HG02759 (cell line): ENCODE measurements around the gene RNF26.
A peak's percentile ranks its signal among the peaks of the same experiment; 100 is the strongest.

Experiments used
- ATAC-seq: cut with Tn5 transposase; IDR thresholded peaks from one replicate; pipeline ENCODE4 v1.9.1; 2021; ENCODE audit warnings: mild to moderate bottlenecking, moderate library complexity; ENCODE audit not compliant: unreplicated experiment

RNF26 gene

GRCh38 chr11:119315131-119316015 is 19.0 kb upstream of the RNF26 start:
- peak; percentile 48 for ATAC-seq

GRCh38 chr11:119316016-119316728 is 18.2 kb upstream of the RNF26 start:
- ATAC-seq, result no peak

GRCh38 chr11:119316729-119317591 is 17.4 kb upstream of the RNF26 start, which contains the start of gene MCAM:
Gene MCAM (minus strand): TSS chr11:119317130. CDS start chr11:119317101, 29 bp downstream.
- ATAC-seq, result no peak

- ATAC-seq, result no peak
These were observed 16.6 kb upstream of the RNF26 start for GRCh38 chr11:119317592-119318239.

DNA sequence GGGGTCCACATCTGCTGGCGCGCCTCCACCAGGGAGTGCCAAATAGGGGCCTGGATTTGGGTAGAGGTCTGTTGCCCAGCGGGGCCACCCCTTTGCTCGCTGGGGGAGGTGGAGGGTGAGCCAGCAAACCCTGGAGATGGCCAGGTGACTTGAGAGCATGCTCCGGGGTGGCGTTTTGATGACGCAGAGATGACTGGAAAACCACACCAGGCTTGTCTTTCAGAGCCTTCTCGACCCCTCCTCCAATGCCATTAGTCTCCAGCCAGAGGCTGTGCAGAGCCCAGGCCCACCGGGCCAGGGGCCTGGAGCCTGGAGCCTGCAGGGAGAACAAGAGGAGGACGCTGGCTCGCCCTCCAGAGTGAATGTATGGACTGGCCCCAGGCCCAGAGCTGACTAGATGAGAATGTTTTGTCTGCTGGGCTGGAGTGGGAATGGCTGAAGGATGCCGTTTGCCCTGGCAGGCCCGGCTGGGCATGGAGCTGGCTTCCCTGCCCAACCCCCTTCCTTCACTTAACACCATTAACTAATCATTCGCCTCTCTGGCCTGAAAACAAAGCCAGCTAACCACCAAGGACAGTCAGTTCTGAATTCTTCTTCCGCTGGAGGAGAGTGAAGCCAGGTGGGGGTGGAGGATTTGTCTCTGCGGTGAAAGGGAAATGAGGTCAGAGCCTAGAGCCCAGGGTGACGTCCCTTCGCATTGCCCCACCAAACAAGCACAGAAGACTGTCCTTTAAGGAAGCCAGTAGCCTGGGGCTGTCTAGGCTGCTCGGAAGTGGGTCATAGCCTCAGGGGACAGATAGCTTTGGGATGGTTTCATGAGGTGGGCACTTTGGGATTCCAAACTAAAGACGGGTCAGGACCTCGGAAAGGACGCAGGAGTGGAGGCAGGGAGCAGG is 15.8 kb upstream of the RNF26 start:
- ATAC-seq, result no peak

DNA sequence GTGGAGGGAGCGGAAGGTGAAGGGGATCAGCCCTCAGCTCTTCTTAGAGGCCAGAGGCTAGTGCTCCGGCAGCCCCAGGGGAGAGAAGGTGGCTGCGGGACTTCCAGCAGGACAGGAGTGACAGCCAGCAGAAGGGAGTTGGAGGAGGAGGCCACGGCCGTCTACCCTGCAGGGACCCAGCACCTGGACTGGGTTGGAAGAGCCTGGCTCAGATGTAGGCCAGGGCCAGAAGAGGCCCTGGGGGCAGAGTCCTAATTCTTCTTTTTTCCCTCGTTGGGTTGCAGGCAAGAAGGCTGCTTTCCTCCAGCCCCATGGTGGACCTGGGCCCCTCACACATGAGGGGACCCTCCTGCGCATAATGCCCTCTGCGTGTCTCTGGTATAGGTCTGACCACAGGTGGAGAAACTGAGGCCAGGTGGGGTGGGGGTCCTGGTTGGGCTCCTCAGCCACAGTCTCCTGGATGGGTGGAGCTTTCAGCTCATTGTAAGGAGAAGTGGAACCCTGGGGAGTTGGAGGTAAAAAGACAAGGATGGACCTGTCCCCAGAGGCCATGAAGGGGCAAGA is 15.1 kb upstream of the RNF26 start:
- ATAC-seq, result no peak

DNA sequence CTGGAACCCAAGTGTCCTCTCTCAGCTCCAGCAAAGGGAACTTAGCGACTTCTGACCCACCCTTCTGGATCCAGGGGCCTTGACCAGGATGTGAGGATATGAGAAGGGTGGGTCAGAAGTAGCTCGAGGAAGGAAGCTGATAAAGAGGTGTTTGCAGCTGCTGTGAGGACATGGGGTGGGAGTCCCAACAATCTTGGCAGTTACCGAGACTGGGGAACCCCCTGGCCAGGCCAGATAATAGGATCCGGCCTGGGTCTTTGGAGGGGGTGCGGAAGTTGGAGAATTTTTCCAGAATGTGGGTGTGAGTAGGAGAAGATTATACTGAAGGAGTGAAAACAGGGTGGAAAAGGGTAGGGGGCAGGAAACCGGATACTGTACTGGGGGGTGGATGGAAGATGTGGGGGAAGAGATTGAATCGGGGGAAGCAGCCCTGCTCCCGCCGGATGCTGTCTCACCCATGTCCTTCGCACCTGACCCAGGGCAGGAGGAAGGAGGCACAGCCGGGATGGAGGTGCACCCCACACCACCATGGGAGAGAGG is 14.6 kb upstream of the RNF26 start:
- ATAC-seq, result no peak

- ATAC-seq, result no peak
These were observed 14.0 kb upstream of the RNF26 start for GRCh38 chr11:119320240-119320775.

DNA sequence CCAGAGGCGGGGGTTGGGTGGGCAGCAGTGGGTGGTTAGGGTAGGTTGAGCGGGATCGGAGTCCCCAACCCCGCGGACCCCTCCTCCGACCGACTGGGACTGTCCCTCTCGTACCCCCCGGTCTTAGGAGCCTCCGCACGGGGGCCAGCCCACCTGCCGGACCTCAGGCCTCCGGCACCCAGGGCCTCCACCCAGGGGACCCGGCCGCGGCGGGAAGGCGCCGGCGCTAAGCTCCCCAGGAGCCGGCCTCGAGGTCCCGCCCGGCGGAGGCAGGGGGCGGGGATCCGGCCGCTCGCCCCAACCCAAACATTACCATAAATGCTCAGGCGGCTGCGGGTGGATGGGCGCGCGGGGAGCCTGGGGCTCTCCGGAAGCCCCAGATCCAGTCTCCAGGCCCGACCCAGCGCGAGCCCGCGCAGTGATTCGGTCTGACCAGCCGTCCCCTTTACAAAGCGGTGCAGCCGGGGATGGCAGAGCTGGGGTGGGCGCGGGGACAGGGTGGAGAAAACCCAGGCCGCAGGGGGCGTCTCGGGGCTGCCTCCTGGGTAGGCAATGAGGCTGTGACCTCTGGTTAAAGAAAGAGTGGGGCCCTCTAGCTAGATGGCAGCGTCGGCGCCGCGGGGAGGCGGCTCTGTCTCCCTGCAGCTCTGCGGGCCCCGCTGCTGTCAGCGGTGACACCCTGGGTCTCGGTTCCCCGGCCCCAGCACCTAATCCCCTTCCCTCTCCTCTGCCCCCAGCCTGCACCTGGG is 13.4 kb upstream of the RNF26 start:
- peak; percentile 58 for ATAC-seq

DNA sequence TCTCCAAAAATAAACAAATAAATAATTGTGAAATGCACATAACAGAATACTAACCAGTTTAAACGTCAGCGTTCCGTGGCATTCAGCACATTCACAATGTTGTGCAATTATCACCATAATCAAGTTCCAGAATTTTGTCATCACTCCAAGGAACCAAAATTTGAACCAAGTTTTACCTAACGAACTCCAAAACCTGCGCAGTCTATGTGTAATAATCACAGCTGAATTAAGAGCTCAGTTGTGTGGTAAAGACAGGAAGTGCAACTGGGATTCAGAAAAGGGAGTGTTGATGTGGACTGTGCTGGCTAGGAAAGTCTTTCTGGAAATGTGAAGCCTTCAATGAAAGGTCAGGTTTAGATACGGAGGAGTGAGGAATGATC is 12.0 kb upstream of the RNF26 start:
- ATAC-seq, result no peak

DNA sequence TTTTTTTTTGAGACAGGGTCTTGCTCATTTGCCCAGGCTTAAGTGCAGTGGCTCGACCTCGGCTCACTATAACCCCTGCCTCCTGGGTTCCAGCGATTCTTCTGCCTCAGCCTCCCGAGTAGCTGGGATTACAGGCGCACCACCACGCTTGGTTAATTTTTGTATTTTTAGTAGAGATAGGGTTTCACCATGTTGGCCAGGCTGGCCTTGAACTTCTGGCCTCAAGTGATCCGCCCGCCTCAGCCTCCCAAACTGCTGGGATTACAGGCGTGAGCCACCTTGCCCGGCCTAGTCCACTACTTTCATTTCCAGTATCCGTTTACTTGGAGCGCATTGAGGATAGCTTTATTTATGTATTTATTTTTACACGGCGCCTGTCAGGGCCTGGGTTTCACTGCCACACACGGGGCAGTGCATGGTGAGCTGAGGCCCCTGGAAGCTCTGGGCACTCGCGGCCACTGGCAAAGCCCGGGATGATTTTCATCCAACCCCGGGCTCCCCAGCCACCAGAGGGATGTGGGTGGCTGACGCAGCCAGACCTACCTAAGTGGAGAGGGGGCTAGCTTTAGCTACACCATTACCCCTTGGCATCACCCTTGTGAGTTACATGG is 11.3 kb upstream of the RNF26 start:
- no peak for ATAC-seq

- no peak for ATAC-seq
These were observed 10.7 kb upstream of the RNF26 start for GRCh38 chr11:119323532-119324033.

DNA sequence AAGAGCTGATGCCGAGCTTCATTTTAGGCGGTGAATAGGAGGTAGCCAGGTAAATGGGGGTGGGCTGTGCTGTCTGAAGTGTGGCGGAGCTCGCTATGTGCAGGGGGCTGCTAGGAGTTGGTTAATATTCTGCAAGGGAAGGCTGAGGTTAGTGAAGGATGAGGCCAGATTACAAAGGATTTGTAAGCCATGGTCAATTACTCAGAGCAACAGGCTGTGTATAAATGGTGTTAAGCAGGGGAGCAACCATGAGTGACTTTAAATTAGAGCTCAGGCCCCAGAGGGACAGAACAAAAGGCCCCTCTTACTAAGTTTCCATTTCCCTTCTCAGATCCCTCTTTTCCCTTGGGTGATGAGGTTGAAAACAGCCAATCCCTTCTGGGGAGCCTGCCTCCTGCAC is 10.1 kb upstream of the RNF26 start:
- ATAC-seq, result no peak

DNA sequence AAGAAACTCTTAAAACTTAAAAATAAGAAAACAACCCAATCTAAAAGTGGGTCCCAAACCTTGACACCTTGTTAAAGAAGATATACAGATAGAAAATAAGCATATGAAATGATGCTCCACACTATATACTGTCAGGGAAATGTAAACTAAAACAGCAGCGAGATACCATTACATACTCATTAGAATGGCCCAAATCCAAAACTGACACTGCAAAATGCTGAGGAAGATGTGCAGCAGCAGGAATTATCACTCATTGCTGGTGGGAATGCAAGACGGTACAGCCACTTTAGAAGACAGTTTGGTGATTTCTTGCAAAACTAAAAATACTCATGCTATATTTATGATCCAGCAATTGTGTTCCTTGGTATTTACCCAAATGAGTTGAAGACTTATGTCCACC is 5.0 kb upstream of the RNF26 start:
- ATAC-seq, result no peak

DNA sequence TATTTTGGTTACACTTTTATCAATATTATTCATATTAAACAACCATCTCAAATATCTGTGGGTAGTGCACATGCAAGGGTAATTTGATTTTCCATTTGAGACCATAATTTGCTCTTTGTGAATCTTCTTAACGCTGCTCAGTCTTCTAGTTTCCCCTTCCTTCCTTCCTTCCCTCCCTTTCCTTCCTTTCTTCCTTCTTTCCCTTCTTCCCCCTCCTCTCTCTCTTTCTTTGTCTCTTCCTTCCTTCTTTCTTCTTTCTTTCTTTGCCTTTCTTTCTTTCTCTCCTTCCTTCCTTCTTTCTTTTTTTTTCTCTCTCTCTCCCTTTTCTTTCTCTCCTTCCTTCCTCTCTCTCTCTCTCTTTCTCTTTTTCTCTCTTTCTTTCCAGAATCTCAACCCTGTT is 4.1 kb upstream of the RNF26 start:
- ATAC-seq, result no peak

- ATAC-seq, result no peak
These were observed 2.1 kb upstream of the RNF26 start for GRCh38 chr11:119332111-119332765.

DNA sequence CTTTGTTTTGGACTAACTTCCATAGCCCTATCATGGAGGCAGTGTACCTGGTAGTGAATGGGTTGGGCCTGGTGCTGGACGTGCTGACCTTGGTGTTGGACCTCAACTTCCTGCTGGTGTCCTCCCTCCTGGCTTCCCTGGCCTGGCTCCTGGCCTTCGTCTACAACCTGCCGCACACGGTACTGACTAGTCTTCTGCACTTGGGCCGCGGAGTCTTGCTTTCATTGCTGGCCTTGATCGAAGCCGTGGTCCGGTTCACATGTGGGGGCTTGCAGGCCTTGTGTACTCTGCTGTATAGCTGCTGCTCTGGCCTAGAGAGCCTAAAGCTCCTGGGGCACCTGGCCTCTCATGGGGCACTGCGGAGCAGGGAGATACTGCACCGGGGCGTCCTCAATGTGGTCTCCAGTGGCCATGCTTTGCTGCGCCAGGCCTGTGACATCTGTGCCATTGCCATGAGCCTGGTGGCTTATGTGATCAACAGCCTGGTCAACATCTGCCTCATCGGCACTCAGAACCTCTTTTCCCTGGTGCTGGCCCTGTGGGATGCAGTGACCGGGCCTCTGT is 846 bp downstream of the RNF26 start:
- no peak for ATAC-seq
